ENCODE data around the gene NAV2. TPM values are rescaled to one million over a fixed set of nuclear protein-coding genes. Genes with fewer than 3 reads are reported as not detected.
A peak's percentile ranks its signal among the peaks of the same experiment; 100 is the strongest.

The NAV2 gene
- total and polyA plus RNA-seq, 2 donors (not counting 1 experiment from before 2014, with no cell fraction given), result 8.1 to 14.0 TPM

DNA sequence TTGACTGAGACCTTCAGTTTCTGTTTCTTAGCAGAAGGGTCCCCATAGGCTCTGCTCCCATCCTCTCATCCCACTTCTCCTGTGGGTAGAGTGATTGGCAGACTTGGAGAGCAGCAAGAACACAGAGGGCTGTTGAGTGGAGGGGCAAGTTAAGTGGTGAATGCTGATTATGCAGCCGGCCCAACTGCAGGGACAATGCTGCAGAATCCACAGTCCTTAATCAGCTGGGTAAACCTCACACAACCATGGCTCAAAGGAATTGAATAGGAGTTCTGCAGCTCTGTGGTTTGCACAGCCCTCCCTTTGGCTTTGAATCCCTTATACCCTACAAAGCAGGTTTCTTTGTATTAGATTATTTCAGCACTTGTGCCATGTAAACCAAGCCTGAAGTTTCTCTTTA is 161.1 kb downstream of the NAV2 start:
- H4K20me1 ChIP-seq (ENCODE audit: control insufficient read depth, extremely low read depth, insufficient read depth, low read length), result no peaks in the 10 kb centered on the region

DNA sequence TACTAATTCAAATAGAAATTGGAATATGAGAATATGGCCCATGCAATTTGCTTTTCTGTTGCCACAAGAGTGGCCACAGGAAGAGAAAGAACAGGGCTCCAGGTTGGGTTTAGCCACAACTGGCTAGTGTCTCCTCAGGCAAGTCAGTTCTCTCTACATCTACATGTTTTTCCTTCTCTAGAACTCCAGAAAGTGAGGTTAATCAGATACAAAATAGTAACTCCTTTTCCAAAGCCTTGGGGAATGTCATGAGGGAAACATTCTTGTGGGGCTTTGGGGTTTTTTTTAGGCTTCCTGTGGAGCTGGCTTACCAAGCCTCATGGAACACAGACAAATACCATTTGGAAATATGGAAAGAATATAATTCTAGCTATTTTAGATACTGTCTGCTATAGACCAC is 161.6 kb downstream of the NAV2 start:
- Histone ChIP-seq H3K4me3 (replicated peaks in 1 of 4; ENCODE audit: control extremely low read depth in 1 of 4, insufficient read depth in 1 of 4, low read depth in 3 of 4, low read length in 4 of 4) (no peak overlapping the region), H3K79me2 (ENCODE audit: control insufficient read depth, insufficient read depth, low read length) (peaks cover 14% of the 10 kb centered on the region), H3K9me3 (ENCODE audit: control insufficient read depth, insufficient read depth, low read depth, low read length) (no peaks in the 10 kb centered on the region), H3K27ac (ENCODE audit: insufficient read depth, low read length) (no peak overlapping the region), H3K9ac (ENCODE audit: insufficient read depth, low read length) (no peak overlapping the region), H3K4me1 (ENCODE audit: control insufficient read depth, extremely low read depth, insufficient read depth, low read length) (no peaks in the 10 kb centered on the region), H2AFZ (ENCODE audit: low read length) (no peak overlapping the region), H4K20me1 (ENCODE audit: control insufficient read depth, extremely low read depth, insufficient read depth, low read length) (no peaks in the 10 kb centered on the region), H3K27me3 (ENCODE audit: control insufficient read depth, insufficient read depth, low read length) (no peaks in the 10 kb centered on the region), H3K4me2 (ENCODE audit: extremely low read depth, insufficient read depth, low read length) (no peak overlapping the region), H3K36me3 (ENCODE audit: control insufficient read depth, insufficient read depth, low read length) (peaks cover 2% of the 10 kb centered on the region)
- DNase-seq (ENCODE audit: low read depth in 2 of 2), result no peak
- no peak for TF ChIP-seq EZH2 (IDR thresholded peaks at IDR 0.05; ENCODE audit: low read length, missing control alignments)
- TF ChIP-seq, protein P1, sequence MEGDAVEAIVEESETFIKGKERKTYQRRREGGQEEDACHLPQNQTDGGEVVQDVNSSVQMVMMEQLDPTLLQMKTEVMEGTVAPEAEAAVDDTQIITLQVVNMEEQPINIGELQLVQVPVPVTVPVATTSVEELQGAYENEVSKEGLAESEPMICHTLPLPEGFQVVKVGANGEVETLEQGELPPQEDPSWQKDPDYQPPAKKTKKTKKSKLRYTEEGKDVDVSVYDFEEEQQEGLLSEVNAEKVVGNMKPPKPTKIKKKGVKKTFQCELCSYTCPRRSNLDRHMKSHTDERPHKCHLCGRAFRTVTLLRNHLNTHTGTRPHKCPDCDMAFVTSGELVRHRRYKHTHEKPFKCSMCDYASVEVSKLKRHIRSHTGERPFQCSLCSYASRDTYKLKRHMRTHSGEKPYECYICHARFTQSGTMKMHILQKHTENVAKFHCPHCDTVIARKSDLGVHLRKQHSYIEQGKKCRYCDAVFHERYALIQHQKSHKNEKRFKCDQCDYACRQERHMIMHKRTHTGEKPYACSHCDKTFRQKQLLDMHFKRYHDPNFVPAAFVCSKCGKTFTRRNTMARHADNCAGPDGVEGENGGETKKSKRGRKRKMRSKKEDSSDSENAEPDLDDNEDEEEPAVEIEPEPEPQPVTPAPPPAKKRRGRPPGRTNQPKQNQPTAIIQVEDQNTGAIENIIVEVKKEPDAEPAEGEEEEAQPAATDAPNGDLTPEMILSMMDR (conservative IDR thresholded peaks at IDR 0.05 in 1 of 2, IDR thresholded peaks at IDR 0.05 in 1 of 2; ENCODE audit: low read depth in 1 of 2, low read length in 2 of 2), result no peak

More for the DNA sequence above, 161.1 kb downstream of the NAV2 start:
- H3K4me3 ChIP-seq (replicated peaks in 1 of 4; ENCODE audit: control extremely low read depth in 1 of 4, insufficient read depth in 1 of 4, low read depth in 3 of 4, low read length in 4 of 4), result no peak overlapping the region
- no peaks in the 10 kb centered on the region for H3K9me3 ChIP-seq (ENCODE audit: control insufficient read depth, insufficient read depth, low read depth, low read length)
- H2AFZ ChIP-seq (ENCODE audit: low read length), result no peak overlapping the region
- no peaks in the 10 kb centered on the region for H3K27me3 ChIP-seq (ENCODE audit: control insufficient read depth, insufficient read depth, low read length)
- peaks cover 2% of the 10 kb centered on the region for H3K36me3 ChIP-seq (ENCODE audit: control insufficient read depth, insufficient read depth, low read length)
- no peak overlapping the region for H3K4me2 ChIP-seq (ENCODE audit: extremely low read depth, insufficient read depth, low read length)
- DNase-seq (ENCODE audit: low read depth in 2 of 2), result peak in 1 of 2 donors; percentile 32
- H3K4me1 ChIP-seq (ENCODE audit: control insufficient read depth, extremely low read depth, insufficient read depth, low read length), result peaks cover 2% of the 10 kb centered on the region
- TF ChIP-seq, protein P1 (conservative IDR thresholded peaks at IDR 0.05 in 1 of 2, IDR thresholded peaks at IDR 0.05 in 1 of 2; ENCODE audit: low read depth in 1 of 2, low read length in 2 of 2), result no peak
- no peak for TF ChIP-seq EZH2 (IDR thresholded peaks at IDR 0.05; ENCODE audit: low read length, missing control alignments)
- no peak overlapping the region for H3K9ac ChIP-seq (ENCODE audit: insufficient read depth, low read length)
- H3K27ac ChIP-seq (ENCODE audit: insufficient read depth, low read length), result no peak overlapping the region
- H3K79me2 ChIP-seq (ENCODE audit: control insufficient read depth, insufficient read depth, low read length), result peaks cover 14% of the 10 kb centered on the region

- TF ChIP-seq EZH2 (IDR thresholded peaks at IDR 0.05; ENCODE audit: low read length, missing control alignments), result no peak
- TF ChIP-seq, protein P1 (conservative IDR thresholded peaks at IDR 0.05 in 1 of 2, IDR thresholded peaks at IDR 0.05 in 1 of 2; ENCODE audit: low read depth in 1 of 2, low read length in 2 of 2), result no peak
- Histone ChIP-seq H2AFZ (ENCODE audit: low read length) (no peak overlapping the region), H3K4me2 (ENCODE audit: extremely low read depth, insufficient read depth, low read length) (no peak overlapping the region), H3K27ac (ENCODE audit: insufficient read depth, low read length) (no peak overlapping the region), H3K4me3 (replicated peaks in 1 of 4; ENCODE audit: control extremely low read depth in 1 of 4, insufficient read depth in 1 of 4, low read depth in 3 of 4, low read length in 4 of 4) (no peak overlapping the region), H3K9me3 (ENCODE audit: control insufficient read depth, insufficient read depth, low read depth, low read length) (no peaks in the 10 kb centered on the region), H3K4me1 (ENCODE audit: control insufficient read depth, extremely low read depth, insufficient read depth, low read length) (no peaks in the 10 kb centered on the region), H3K9ac (ENCODE audit: insufficient read depth, low read length) (no peak overlapping the region), H4K20me1 (ENCODE audit: control insufficient read depth, extremely low read depth, insufficient read depth, low read length) (no peaks in the 10 kb centered on the region), H3K27me3 (ENCODE audit: control insufficient read depth, insufficient read depth, low read length) (no peaks in the 10 kb centered on the region), H3K36me3 (ENCODE audit: control insufficient read depth, insufficient read depth, low read length) (peaks cover 6% of the 10 kb centered on the region), H3K79me2 (ENCODE audit: control insufficient read depth, insufficient read depth, low read length) (peaks cover 5% of the 10 kb centered on the region)
- no peak for DNase-seq (ENCODE audit: low read depth in 2 of 2)
Measured at GRCh38 chr11:19876750-19877149, 164.1 kb downstream of the NAV2 start.
